SJSA1 (cell line): ENCODE data around the gene NMNAT2. TPM values are rescaled to one million over a fixed set of nuclear protein-coding genes. Genes with fewer than 3 reads are reported as not detected.

ENCODE experiments used
- DNase-seq, 2 experiments: peaks; one replicate each; pipeline ENCODE4 v3.0.0-alpha.2; 2015 to 2020; ENCODE audit warnings: low spot score in 2 of 2, low read depth in 1 of 2
- H3K27ac ChIP-seq: fragments of 250-450 bp; sonication (Bioruptor Pico); 2 replicates; pipeline ENCODE4 v1.5.1; 2020; ENCODE audit warnings: mild to moderate bottlenecking, moderate library complexity
- H3K27me3 ChIP-seq: fragments of 250-450 bp; sonication (Bioruptor Pico); replicated peaks from 2 replicates; pipeline ENCODE4 v1.5.1; 2020; ENCODE audit warnings: mild to moderate bottlenecking, moderate library complexity
- H3K36me3 ChIP-seq: fragments of 250-450 bp; sonication (Bioruptor Pico); 2 replicates; pipeline ENCODE4 v1.5.1; 2020; ENCODE audit warnings: mild to moderate bottlenecking
- H3K4me1 ChIP-seq: fragments of 250-450 bp; sonication (Bioruptor Pico); replicated peaks from 2 replicates; pipeline ENCODE4 v1.6.1; 2021; ENCODE audit warnings: mild to moderate bottlenecking
- H3K4me3 ChIP-seq: fragments of 250-450 bp; sonication (Bioruptor Pico); 2 replicates; pipeline ENCODE4 v1.5.1; 2020; ENCODE audit warnings: mild to moderate bottlenecking
- H3K9me3 ChIP-seq: fragments of 250-450 bp; sonication (Bioruptor Pico); replicated peaks from 2 replicates; pipeline ENCODE4 v1.5.1; 2020; ENCODE audit warnings: mild to moderate bottlenecking
- total RNA-seq: library from RNA; depleted of rRNA; stranded (reverse); fragments of >200 nt; shearing (Covaris generic); gene quantifications from 2 replicates; pipeline ENCODE4 v1.2.3, GENCODE V29; 2014

NMNAT2 gene
- total RNA-seq, 1 experiment from 2014 or later, result 0.50 TPM

DNA sequence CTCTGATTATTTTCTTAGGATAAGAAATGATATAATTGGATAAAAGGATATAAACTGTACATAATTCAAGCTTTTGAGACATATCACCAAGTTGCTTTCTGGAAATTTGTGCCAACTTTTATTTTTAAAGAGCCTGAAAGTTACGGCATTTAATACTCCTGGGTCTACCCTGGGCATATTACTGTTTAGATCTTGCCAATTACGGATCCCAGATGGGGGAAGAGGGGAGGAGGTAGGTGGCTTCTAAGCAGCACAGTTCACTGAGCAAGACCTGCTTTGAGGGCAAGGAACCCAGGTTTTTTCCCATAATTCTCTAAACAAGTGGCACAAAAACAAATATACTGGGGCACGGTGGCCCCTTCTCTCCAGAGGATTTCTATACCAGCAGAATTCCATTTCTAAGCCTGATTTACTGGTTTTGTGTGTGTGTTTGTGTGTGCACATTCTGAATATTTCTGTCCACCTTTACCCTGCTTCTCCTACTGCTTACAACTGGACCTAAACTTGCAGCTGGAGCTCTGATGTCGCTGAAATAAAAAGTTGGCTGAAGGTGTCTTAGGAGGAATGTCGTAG is 155.5 kb downstream of the NMNAT2 start:
- no peaks in the 10 kb centered on the region for H3K27me3 ChIP-seq
- no peaks in the 10 kb centered on the region for H3K9me3 ChIP-seq
- H3K4me1 ChIP-seq, result no peaks in the 10 kb centered on the region
- H3K36me3 ChIP-seq, result no peaks in the 10 kb centered on the region
- DNase-seq, result no peak
- no peak overlapping the region for H3K27ac ChIP-seq
- H3K4me3 ChIP-seq, result no peak overlapping the region

DNA sequence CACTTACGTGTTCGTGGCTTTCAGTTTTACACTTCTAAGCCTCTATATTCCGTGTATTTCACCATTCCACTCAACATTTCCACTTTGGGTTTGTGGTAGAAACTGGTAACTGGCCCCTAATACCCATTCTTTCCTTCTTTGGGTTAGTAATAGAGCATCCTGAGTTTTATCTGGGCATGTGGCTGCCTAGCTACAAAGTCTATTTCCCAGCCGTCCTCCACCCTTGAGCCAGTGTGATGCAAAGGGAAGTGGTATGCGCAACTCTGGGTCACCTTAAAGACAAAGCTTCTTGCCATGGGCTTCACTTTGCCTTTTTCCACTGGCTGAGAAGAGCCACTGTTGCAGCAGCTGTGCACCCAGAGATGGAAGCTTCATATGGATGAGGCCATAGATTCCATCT is 158.3 kb downstream of the NMNAT2 start:
- H3K27ac ChIP-seq, result no peak overlapping the region
- H3K36me3 ChIP-seq, result no peaks in the 10 kb centered on the region
- no peaks in the 10 kb centered on the region for H3K9me3 ChIP-seq
- H3K27me3 ChIP-seq, result no peaks in the 10 kb centered on the region
- DNase-seq, result no peak
- H3K4me1 ChIP-seq, result no peaks in the 10 kb centered on the region
- no peak overlapping the region for H3K4me3 ChIP-seq

DNA sequence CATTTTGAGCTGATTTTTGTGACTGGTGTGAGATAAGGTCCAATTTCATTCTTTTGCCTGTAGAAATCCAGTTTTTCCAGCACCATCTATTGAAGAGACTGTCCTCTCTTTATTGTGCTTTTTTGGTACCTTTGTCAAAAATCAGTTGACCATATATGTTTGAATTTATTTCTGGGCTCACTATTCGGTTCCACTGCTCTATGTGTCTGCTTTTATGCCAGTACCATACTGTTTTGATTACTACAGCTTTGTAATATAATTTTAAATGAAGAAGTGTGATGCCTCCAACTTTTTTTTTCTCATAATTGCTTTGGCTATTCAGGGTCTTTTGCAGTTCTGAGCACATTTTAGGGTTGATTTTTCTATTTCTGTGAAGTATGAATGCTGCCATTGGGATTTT is 163.1 kb downstream of the NMNAT2 start:
- Histone ChIP-seq H3K4me3 (no peak overlapping the region), H3K4me1 (no peaks in the 10 kb centered on the region), H3K36me3 (no peaks in the 10 kb centered on the region), H3K27ac (no peak overlapping the region), H3K27me3 (no peaks in the 10 kb centered on the region), H3K9me3 (no peaks in the 10 kb centered on the region)
- DNase-seq, result no peak

DNA sequence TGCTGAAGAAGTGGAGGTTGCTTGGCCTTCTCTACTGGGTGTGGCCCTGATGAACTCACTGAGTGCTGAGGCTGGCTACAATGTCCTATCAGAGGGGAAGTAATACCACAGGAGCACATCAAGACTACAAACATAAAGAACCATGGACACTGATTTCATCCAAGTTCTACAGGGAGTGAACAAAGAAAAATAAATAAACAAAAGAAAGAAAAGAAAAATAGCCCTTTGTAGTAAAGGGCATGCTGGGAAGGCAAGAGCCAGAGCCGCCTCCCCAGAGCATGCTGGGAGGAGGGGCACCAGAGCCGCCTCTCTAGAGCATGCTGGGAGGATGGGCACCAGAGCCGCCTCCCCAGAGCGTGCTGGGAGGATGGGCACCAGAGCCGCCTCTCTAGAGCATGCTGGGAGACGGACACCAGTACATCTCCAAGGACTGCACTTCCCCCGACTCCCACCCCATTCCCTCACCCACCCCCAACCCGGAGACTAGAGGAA is 166.2 kb downstream of the NMNAT2 start:
- Histone ChIP-seq H3K36me3 (no peaks in the 10 kb centered on the region), H3K9me3 (no peaks in the 10 kb centered on the region), H3K4me3 (no peak overlapping the region), H3K4me1 (no peaks in the 10 kb centered on the region), H3K27ac (no peak overlapping the region), H3K27me3 (no peaks in the 10 kb centered on the region)
- DNase-seq, result no peak

DNA sequence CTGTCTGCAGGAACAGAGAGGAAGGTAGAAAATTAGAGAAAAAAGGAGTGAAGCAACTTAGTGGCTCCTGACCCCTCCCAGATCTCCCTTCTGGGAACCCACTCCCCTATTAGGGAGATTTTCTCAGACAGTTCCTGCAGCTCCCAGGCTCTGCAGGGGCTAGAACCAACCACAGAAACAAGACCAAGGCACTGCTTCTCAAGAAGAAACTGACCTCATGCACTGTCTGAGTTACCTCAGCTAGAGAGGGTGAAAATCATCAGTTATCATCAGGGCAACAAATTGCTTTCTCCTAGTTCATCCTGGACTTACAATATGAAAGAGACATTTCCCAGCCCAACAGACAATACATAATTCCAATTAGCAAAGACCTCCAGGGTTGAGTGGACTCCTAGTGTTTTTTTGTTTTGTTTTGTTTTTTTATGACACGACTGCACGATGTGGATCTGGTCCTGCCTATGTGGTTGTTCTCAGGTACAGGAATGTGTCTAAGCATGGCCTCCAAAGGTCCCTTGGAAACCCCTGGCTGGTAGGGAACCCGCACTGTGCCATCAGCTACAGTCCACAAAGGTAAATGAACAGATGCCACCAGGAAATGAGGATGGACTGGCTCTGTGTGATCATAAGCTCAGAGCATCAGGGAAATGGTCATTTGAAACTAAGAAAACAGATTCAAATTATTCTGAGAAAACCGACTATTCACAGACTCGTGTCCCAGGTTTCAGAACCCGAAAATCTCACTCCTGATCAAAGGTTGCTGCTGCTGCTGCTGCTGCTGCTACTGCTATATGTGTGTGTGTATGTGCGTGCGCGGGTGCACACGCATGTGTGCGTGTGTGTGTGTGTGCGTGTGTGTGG is 166.8 kb downstream of the NMNAT2 start:
- H3K27me3 ChIP-seq, result no peaks in the 10 kb centered on the region
- H3K4me1 ChIP-seq, result no peaks in the 10 kb centered on the region
- no peak overlapping the region for H3K27ac ChIP-seq

DNA sequence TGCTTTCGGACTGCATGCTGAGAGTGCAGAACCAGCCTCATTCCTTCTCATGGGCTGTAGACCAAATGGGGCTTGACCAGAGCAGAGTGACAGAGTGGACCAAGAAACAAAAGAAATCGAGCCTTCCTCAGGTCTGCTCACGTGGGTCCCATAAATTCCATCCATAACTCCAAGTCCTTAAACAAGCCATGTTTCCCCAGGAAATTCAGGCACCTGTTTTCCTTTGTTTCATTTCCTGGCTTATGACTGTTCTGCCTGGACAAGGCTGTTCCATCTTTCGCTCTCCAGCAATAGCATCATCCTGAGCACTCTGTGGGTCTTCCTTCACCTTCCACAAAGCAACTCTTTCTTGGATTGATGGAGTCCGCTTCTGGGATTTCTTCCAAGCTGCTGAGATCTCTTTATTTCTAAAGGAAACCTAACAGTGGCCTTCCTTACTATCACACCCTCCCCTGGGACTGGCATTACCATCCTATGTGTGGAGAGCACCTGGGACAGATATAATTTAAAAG is 168.2 kb downstream of the NMNAT2 start:
- no peak overlapping the region for H3K4me3 ChIP-seq
- no peak overlapping the region for H3K27ac ChIP-seq
- DNase-seq, result no peak

More for the DNA sequence above, 166.8 kb downstream of the NMNAT2 start:
- Histone ChIP-seq H3K36me3 (no peaks in the 10 kb centered on the region), H3K4me3 (no peak overlapping the region), H3K9me3 (no peaks in the 10 kb centered on the region)
- no peak for DNase-seq

DNA sequence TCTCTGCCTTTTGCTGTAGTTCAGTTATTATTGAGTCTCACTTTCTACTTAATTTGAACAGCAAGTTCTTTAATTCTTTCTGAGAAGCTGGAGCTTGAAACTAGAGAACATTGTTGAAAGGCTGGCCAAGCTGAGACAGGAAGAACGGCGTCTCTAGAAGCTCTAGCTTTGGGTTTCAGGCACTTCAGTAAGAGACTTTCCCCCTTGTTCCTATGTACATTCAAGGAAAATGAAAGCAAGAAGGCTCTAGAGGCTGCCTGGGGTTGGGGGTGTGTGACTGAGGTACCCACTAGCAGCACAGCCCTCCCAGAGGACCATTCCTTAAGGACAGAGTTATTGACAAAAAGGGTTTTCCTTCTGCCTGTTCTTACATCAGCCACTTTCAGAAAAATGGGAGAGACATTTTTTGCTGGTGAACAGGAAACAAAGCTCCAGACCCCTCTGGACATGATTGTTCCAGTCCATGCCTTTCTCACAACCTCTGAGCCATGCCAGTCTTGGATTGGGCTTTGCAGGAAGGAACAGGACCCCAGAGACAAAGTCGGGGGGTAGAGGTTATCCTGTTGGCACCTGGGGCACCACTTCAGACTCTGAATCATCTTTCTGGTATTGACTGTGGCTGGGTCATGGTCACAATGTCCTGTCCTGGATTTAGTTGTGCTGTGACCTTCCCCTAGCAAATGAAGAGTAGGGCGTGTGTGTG is 169.0 kb downstream of the NMNAT2 start:
- DNase-seq, result no peak
- H3K4me3 ChIP-seq, result no peak overlapping the region

More for the DNA sequence above, 168.2 kb downstream of the NMNAT2 start:
- Histone ChIP-seq H3K9me3 (no peaks in the 10 kb centered on the region), H3K27me3 (no peaks in the 10 kb centered on the region), H3K36me3 (no peaks in the 10 kb centered on the region), H3K4me1 (no peaks in the 10 kb centered on the region)

DNA sequence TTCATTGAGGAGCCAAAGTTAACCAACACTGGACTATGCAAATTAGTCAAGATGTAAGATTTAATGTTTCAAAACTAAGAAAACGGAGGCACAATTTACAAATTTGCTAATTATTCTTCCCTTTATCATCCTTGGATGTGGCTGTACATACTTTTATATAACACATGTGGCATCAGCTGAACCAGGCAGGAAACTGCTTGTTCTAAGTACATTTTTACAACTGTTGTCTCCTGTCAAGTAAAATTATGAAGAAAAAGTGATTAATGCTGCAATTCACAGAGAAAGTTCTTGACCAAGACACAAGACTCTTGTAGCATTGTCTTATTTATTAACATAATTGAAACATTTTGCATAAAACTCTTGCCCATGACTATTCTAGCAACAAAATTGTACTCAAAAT is 170.2 kb downstream of the NMNAT2 start:
- no peak overlapping the region for H3K4me3 ChIP-seq
- H3K36me3 ChIP-seq, result no peaks in the 10 kb centered on the region
- DNase-seq, result no peak
- no peaks in the 10 kb centered on the region for H3K27me3 ChIP-seq
- no peak overlapping the region for H3K27ac ChIP-seq
- H3K9me3 ChIP-seq, result no peaks in the 10 kb centered on the region
- H3K4me1 ChIP-seq, result no peaks in the 10 kb centered on the region

More for the DNA sequence above, 169.0 kb downstream of the NMNAT2 start:
- H3K27ac ChIP-seq, result no peak overlapping the region
- H3K4me1 ChIP-seq, result no peaks in the 10 kb centered on the region
- H3K27me3 ChIP-seq, result no peaks in the 10 kb centered on the region
- no peaks in the 10 kb centered on the region for H3K9me3 ChIP-seq
- H3K36me3 ChIP-seq, result no peaks in the 10 kb centered on the region

DNA sequence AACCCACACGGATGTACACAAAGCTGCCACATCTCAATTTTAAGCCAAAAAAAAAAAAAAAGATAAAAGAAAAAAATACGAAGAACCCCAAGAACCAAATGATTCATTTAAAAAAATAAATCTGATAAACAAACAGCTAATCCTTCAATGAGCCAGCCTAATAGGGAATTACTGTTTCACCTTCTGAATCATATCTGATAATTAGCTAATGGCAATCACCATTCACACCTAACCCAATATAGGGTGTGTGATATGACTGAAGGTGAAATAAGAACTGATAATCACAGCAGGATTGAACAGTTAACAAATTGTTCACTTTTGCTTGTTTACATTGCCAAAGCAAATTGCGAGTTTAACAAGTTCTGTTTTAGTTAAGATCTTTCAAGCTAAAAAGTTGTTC is 170.7 kb downstream of the NMNAT2 start:
- Histone ChIP-seq H3K27ac (no peak overlapping the region), H3K27me3 (no peaks in the 10 kb centered on the region)
- no peak for DNase-seq

DNA sequence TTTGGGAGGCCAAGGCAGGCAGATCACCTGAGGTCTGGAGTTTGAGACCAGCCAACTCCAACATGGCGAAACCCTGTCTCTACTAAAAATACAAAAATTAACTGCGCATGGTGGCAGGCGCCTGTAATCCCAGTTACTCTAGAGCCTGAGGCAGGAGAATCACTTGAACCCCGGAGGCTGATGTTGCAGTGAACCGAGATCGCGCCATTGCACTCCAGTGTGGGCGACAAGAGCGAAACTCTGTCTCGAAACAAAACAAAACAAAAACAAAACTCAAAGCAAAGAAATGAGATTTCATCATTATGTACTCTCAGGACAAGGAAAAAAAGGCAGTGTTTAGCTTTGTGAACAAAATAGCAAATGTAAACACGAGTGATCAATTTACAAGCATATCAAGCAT is 171.1 kb downstream of the NMNAT2 start:
- H3K36me3 ChIP-seq, result no peaks in the 10 kb centered on the region
- no peaks in the 10 kb centered on the region for H3K4me1 ChIP-seq
- H3K4me3 ChIP-seq, result no peak overlapping the region
- H3K27ac ChIP-seq, result no peak overlapping the region
- no peaks in the 10 kb centered on the region for H3K27me3 ChIP-seq
- DNase-seq, result no peak
- no peaks in the 10 kb centered on the region for H3K9me3 ChIP-seq

More for the DNA sequence above, 170.7 kb downstream of the NMNAT2 start:
- Histone ChIP-seq H3K36me3 (no peaks in the 10 kb centered on the region), H3K9me3 (no peaks in the 10 kb centered on the region), H3K4me1 (no peaks in the 10 kb centered on the region), H3K4me3 (no peak overlapping the region)

DNA sequence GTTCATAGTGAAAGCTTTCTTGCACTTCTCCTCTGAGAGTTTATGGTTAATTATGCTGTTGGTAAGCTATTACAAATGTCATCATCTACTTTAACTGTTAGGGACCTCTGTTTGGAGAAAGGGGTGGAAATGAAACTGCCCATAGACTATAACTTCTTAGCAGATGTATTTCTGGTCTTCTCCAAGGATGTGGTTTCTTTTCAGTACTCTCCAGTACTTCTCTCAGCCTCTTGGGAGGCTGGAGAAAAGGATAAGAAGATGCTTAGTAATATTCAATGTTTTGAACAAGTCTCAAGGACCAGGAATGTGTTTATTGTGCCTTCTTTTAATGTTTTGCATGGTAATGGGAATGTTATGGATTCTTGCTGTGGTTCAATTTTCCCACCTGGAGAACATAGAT is 171.7 kb downstream of the NMNAT2 start:
- Histone ChIP-seq H3K9me3 (no peaks in the 10 kb centered on the region), H3K27me3 (no peaks in the 10 kb centered on the region), H3K4me3 (no peak overlapping the region), H3K27ac (no peak overlapping the region), H3K4me1 (no peaks in the 10 kb centered on the region), H3K36me3 (no peaks in the 10 kb centered on the region)
- DNase-seq, result no peak

DNA sequence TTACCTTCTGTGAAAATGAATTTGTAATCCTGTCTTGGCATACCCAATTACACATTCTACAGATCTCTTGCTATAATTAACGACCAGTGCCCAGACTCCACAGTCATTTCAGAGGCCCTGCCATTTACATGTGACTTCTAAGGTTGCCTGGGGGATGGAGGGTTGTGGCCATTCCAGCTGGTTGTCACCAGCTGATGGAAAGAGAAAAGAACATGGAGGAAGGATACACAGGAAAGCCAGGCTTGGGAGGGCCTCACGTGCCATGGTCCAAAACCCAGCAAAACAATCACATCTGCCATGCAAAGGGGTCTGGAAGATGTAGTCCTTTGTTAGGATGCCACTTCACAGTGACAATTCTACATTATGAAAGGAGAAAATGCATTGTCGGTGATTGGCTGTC is 172.8 kb downstream of the NMNAT2 start:
- Histone ChIP-seq H3K9me3 (no peaks in the 10 kb centered on the region), H3K36me3 (no peaks in the 10 kb centered on the region), H3K27ac (no peak overlapping the region), H3K4me3 (no peak overlapping the region), H3K27me3 (no peaks in the 10 kb centered on the region), H3K4me1 (no peaks in the 10 kb centered on the region)
- no peak for DNase-seq

DNA sequence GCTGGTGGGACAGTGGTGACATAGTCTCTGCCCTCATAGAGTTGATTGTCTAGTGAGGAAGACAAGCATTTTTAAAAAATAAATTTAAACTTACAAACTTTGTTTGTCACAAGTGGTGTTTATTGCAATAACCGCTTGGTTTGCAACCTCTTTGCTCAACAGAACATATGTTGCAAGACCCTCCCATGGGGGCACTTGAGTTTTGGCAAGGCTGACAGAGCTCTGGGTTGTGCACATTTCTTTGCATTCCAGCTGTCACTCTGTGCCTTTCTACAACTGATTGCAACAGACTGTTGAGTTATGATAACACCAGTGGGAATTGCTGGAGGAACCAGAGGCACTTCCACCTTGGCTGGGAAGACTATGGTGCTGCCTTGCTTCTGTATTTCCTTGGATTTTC is 173.7 kb downstream of the NMNAT2 start:
- H3K4me3 ChIP-seq, result no peak overlapping the region
- no peak overlapping the region for H3K27ac ChIP-seq
- no peaks in the 10 kb centered on the region for H3K36me3 ChIP-seq
- DNase-seq, result no peak
- no peaks in the 10 kb centered on the region for H3K4me1 ChIP-seq
- no peaks in the 10 kb centered on the region for H3K9me3 ChIP-seq
- H3K27me3 ChIP-seq, result no peaks in the 10 kb centered on the region
